HEK293 (cell line): ENCODE results near the gene PPP3CA.

Experiments
- CTCF ChIA-PET: fragments of 350-600 bp; formaldehyde crosslinking; extraction: SDS; loops from one replicate; lab custom pipeline; 2021; ENCODE audit warnings: antibody characterized with exemption; lab: Yijun Ruan, JAX
- POLR2A ChIA-PET: fragments of 300-600 bp; formaldehyde crosslinking; extraction: SDS; loops from one replicate; lab custom pipeline; 2020; ENCODE audit warnings: antibody characterized with exemption, inconsistent platforms; lab: Yijun Ruan, JAX
- H3K27ac ChIP-seq: fragments of 200-500 bp; sonication (Bioruptor generic); 2 replicates; pipeline ENCODE4 v1.5.1; 2014; ENCODE audit warnings: low read depth, low read length, control low read depth, inconsistent platforms; ENCODE audit errors: extremely low read depth
- H3K36me3 ChIP-seq, 2 experiments: fragments of 200-500 bp in 1 of 2; sonication (Bioruptor generic) in 1 of 2; 1 replicate in 1 of 2; 2 replicates in 1 of 2; pipeline ENCODE4 v1.5.1; 2014 to 2017; ENCODE audit warnings: inconsistent platforms in 2 of 2, low read length in 2 of 2; ENCODE audit not compliant: control insufficient read depth in 2 of 2, insufficient read depth in 1 of 2
- H3K4me1 ChIP-seq: fragments of 200-500 bp; sonication (Bioruptor generic); 2 replicates; pipeline ENCODE4 v1.5.1; 2014; ENCODE audit warnings: mild to moderate bottlenecking, low read length, inconsistent platforms; ENCODE audit not compliant: control insufficient read depth, insufficient read depth
- H3K4me3 ChIP-seq: 2 replicates; pipeline ENCODE4 v1.5.1; 2011; ENCODE audit warnings: low read depth, mild to moderate bottlenecking, control low read depth, low read length, moderate library complexity
- H3K9me3 ChIP-seq: fragments of 200-500 bp; sonication (Bioruptor generic); 2 replicates; pipeline ENCODE4 v1.5.1; 2014; ENCODE audit warnings: low read depth, low read length, inconsistent platforms; ENCODE audit not compliant: control insufficient read depth, insufficient read depth
- BCL6B ChIP-seq: fragments of 450-650 bp; formaldehyde crosslinking; IDR thresholded peaks from 2 replicates; pipeline ENCODE4 v1.5.1; 2017; ENCODE audit warnings: missing biosample characterization, missing genetic modification characterization
- IKZF3 ChIP-seq: fragments of 450-650 bp; IDR thresholded peaks from 2 replicates; pipeline ENCODE4 v1.5.0; 2018; ENCODE audit warnings: missing biosample characterization, mild to moderate bottlenecking, missing genetic modification characterization, moderate library complexity
- KLF7 ChIP-seq: fragments of 450-650 bp; formaldehyde crosslinking; IDR thresholded peaks from 2 replicates; pipeline ENCODE4 v1.5.1; 2016; ENCODE audit warnings: missing biosample characterization, missing genetic modification characterization, borderline replicate concordance
- SETDB1 ChIP-seq: IDR thresholded peaks from one replicate; pipeline ENCODE4 v1.6.1; 2017; ENCODE audit warnings: mild to moderate bottlenecking, low read length, moderate library complexity, mixed read lengths; ENCODE audit not compliant: insufficient read length
- SP2 ChIP-seq: fragments of 450-650 bp; formaldehyde crosslinking; IDR thresholded peaks from 2 replicates; pipeline ENCODE4 v1.5.1; 2016; ENCODE audit warnings: missing biosample characterization, missing genetic modification characterization
- ZBTB11 ChIP-seq: fragments of 450-650 bp; formaldehyde crosslinking; conservative IDR thresholded peaks from 2 replicates; pipeline ENCODE4 v1.5.1; 2016; ENCODE audit warnings: low read depth, missing biosample characterization, missing genetic modification characterization
- ZBTB48 ChIP-seq: fragments of 450-650 bp; formaldehyde crosslinking; IDR thresholded peaks from 2 replicates; pipeline ENCODE4 v1.5.1; 2016; ENCODE audit warnings: missing biosample characterization, missing genetic modification characterization
- ZIC2 ChIP-seq: fragments of 450-650 bp; formaldehyde crosslinking; IDR thresholded peaks from 2 replicates; pipeline ENCODE4 v1.5.1; 2016; ENCODE audit warnings: missing biosample characterization, missing genetic modification characterization
- ZNF112 ChIP-seq: fragments of 450-650 bp; formaldehyde crosslinking; IDR thresholded peaks from 2 replicates; pipeline ENCODE4 v1.5.0; 2017; ENCODE audit warnings: missing biosample characterization, missing genetic modification characterization
- ZNF155 ChIP-seq: fragments of 450-650 bp; formaldehyde crosslinking; IDR thresholded peaks from 2 replicates; pipeline ENCODE4 v1.5.1; 2016; ENCODE audit warnings: missing biosample characterization, missing genetic modification characterization
- ZNF184 ChIP-seq: fragments of 450-650 bp; IDR thresholded peaks from 2 replicates; pipeline ENCODE4 v1.5.1; 2018; ENCODE audit warnings: missing biosample characterization, mild to moderate bottlenecking, missing genetic modification characterization
- ZNF202 ChIP-seq: fragments of 450-650 bp; formaldehyde crosslinking; IDR thresholded peaks from 2 replicates; pipeline ENCODE4 v1.5.1; 2016; ENCODE audit warnings: missing biosample characterization, missing genetic modification characterization, borderline replicate concordance
- ZNF221 ChIP-seq: fragments of 450-650 bp; formaldehyde crosslinking; IDR thresholded peaks from 2 replicates; pipeline ENCODE4 v1.5.1; 2017; ENCODE audit warnings: missing biosample characterization, missing genetic modification characterization, borderline replicate concordance
- ZNF335 ChIP-seq: fragments of 450-650 bp; formaldehyde crosslinking; conservative IDR thresholded peaks from 2 replicates; pipeline ENCODE4 v1.5.1; 2016; ENCODE audit warnings: missing biosample characterization, missing genetic modification characterization
- ZNF350 ChIP-seq: fragments of 450-650 bp; formaldehyde crosslinking; IDR thresholded peaks from 2 replicates; pipeline ENCODE4 v1.5.0; 2017; ENCODE audit warnings: missing biosample characterization, mild to moderate bottlenecking, missing genetic modification characterization
- ZNF37A ChIP-seq: fragments of 450-650 bp; IDR thresholded peaks from 2 replicates; pipeline ENCODE4 v1.5.1; 2018; ENCODE audit warnings: missing biosample characterization, missing genetic modification characterization
- ZNF426 ChIP-seq: fragments of 450-650 bp; formaldehyde crosslinking; IDR thresholded peaks from 2 replicates; pipeline ENCODE4 v1.5.1; 2017; ENCODE audit warnings: missing biosample characterization, missing genetic modification characterization, mild to moderate bottlenecking, inconsistent platforms, moderate library complexity
- ZNF548 ChIP-seq: fragments of 450-650 bp; formaldehyde crosslinking; IDR thresholded peaks from 2 replicates; pipeline ENCODE4 v1.5.1; 2016; ENCODE audit warnings: missing biosample characterization, missing genetic modification characterization
- ZNF585B ChIP-seq: fragments of 450-650 bp; formaldehyde crosslinking; IDR thresholded peaks from 2 replicates; pipeline ENCODE4 v1.5.1; 2016; ENCODE audit warnings: missing biosample characterization, missing genetic modification characterization
- ZNF664 ChIP-seq: fragments of 450-650 bp; formaldehyde crosslinking; IDR thresholded peaks from 2 replicates; pipeline ENCODE4 v1.5.1; 2016; ENCODE audit warnings: missing biosample characterization, missing genetic modification characterization
- ZNF837 ChIP-seq: fragments of 450-650 bp; formaldehyde crosslinking; IDR thresholded peaks from 2 replicates; pipeline ENCODE4 v1.5.1; 2016; ENCODE audit warnings: missing biosample characterization, missing genetic modification characterization
- TF ChIP-seq, protein P1 (sequence below): fragments of 450-650 bp; formaldehyde crosslinking; IDR thresholded peaks from 2 replicates; pipeline ENCODE4 v1.5.1; 2016; ENCODE audit warnings: missing biosample characterization, missing genetic modification characterization
- TF ChIP-seq, protein P2 (sequence below): fragments of 450-650 bp; formaldehyde crosslinking; IDR thresholded peaks from 2 replicates; pipeline ENCODE4 v1.5.1; 2016; ENCODE audit warnings: missing biosample characterization, missing genetic modification characterization, borderline replicate concordance

The PPP3CA gene

GRCh38 chr4:101044766-101045165 lies 302.6 kb downstream of the PPP3CA start:
- Histone ChIP-seq H3K4me3 (no peak overlapping the region), H3K4me1 (no peaks in the 10 kb centered on the region), H3K9me3 (no peaks in the 10 kb centered on the region), H3K27ac (no peak overlapping the region), H3K36me3 (no peaks in the 10 kb centered on the region)
- TF ChIP-seq BCL6B = no peak
- no peak for TF ChIP-seq ZNF37A (tag by site-specific recombination)
- TF ChIP-seq ZNF112 = no peak
- TF ChIP-seq KLF7 (tag by site-specific recombination) = no peak
- no peak for TF ChIP-seq ZNF335 (tag by site-specific recombination)
- no peak for TF ChIP-seq ZBTB48 (tag by site-specific recombination)
- TF ChIP-seq ZNF426 (tag by site-specific recombination) = no peak
- no peak for TF ChIP-seq ZNF664 (tag by site-specific recombination)
- no peak for TF ChIP-seq ZNF221
- no peak for TF ChIP-seq ZNF837 (tag by site-specific recombination)
- TF ChIP-seq ZNF155 (tag by site-specific recombination) = no peak
- TF ChIP-seq ZNF202 (tag by site-specific recombination) = no peak
- TF ChIP-seq ZBTB11 (tag by site-specific recombination) = no peak
- TF ChIP-seq, protein P1, sequence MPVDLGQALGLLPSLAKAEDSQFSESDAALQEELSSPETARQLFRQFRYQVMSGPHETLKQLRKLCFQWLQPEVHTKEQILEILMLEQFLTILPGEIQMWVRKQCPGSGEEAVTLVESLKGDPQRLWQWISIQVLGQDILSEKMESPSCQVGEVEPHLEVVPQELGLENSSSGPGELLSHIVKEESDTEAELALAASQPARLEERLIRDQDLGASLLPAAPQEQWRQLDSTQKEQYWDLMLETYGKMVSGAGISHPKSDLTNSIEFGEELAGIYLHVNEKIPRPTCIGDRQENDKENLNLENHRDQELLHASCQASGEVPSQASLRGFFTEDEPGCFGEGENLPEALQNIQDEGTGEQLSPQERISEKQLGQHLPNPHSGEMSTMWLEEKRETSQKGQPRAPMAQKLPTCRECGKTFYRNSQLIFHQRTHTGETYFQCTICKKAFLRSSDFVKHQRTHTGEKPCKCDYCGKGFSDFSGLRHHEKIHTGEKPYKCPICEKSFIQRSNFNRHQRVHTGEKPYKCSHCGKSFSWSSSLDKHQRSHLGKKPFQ (tag by site-specific recombination) = no peak
- no peak for TF ChIP-seq ZNF585B (tag by site-specific recombination)
- TF ChIP-seq ZNF548 (tag by site-specific recombination) = no peak
- no peak for TF ChIP-seq ZIC2 (tag by site-specific recombination)
- TF ChIP-seq, protein P2, sequence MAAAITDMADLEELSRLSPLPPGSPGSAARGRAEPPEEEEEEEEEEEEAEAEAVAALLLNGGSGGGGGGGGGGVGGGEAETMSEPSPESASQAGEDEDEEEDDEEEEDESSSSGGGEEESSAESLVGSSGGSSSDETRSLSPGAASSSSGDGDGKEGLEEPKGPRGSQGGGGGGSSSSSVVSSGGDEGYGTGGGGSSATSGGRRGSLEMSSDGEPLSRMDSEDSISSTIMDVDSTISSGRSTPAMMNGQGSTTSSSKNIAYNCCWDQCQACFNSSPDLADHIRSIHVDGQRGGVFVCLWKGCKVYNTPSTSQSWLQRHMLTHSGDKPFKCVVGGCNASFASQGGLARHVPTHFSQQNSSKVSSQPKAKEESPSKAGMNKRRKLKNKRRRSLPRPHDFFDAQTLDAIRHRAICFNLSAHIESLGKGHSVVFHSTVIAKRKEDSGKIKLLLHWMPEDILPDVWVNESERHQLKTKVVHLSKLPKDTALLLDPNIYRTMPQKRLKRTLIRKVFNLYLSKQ = no peak
- no peak for TF ChIP-seq IKZF3 (tag by site-specific recombination)
- ChIA-PET CTCF (no interaction called here), POLR2A (no interaction called here)

GRCh38 chr4:101042847-101043246 lies 304.5 kb downstream of the PPP3CA start:
- TF ChIP-seq SETDB1 (no peak), ZIC2 (tag by site-specific recombination) (no peak), ZNF184 (no peak), ZNF350 (tag by site-specific recombination) (no peak), SP2 (tag by site-specific recombination) (no peak)
- TF ChIP-seq, all 188 proteins: peak for 0
- Histone ChIP-seq H3K36me3 (peaks cover 0 to 6% of the 10 kb centered on the region in 2 experiments; a peak in 1 of 3 replicates), H3K4me3 (no peak overlapping the region), H3K9me3 (no peaks in the 10 kb centered on the region), H3K27ac (no peak overlapping the region), H3K4me1 (no peaks in the 10 kb centered on the region)
- ChIA-PET CTCF (no interaction called here), POLR2A (no interaction called here)
